Vagina (tissue), 2 donors: ENCODE measurements around the gene CD52. TPM values are rescaled to one million over a fixed set of nuclear protein-coding genes. Genes with fewer than 3 reads are reported as not detected.

Experiments used
- DNase-seq, 2 donors: peaks; one replicate each; pipeline ENCODE4 v3.0.0-alpha.2; 2017; ENCODE audit errors: extremely low spot score in 2 of 2
- H3K27ac ChIP-seq: fragments of 200-600 bp; sonication (generic); one replicate; pipeline ENCODE4 v1.5.1; 2019
- H3K27me3 ChIP-seq: fragments of 200-600 bp; sonication (generic); one replicate; pipeline ENCODE4 v1.5.1; 2019
- H3K36me3 ChIP-seq, 2 donors: fragments of 200-600 bp; sonication (generic); one replicate each; pipeline ENCODE4 v1.5.1; 2017 to 2019
- H3K4me1 ChIP-seq: fragments of 200-600 bp; sonication (generic); one replicate; pipeline ENCODE4 v1.5.1; 2019
- H3K4me3 ChIP-seq, 2 donors: fragments of 200-600 bp; sonication (generic); 1 replicate in 1 of 2; 2 replicates in 1 of 2; pipeline ENCODE4 v1.5.1; 2016 to 2019
- H3K9me3 ChIP-seq: fragments of 200-600 bp; sonication (generic); one replicate; pipeline ENCODE4 v1.5.1; 2019
- CTCF ChIP-seq, 3 experiments: fragments of 450-650 bp in 2 of 3; fragments of 200-600 bp in 1 of 3; sonication (generic) in 1 of 3; IDR thresholded peaks; one replicate each; pipeline ENCODE4 v1.5.1; 2017 to 2019; ENCODE audit warnings: antibody characterized with exemption in 3 of 3, mild to moderate bottlenecking in 2 of 3, moderate library complexity in 2 of 3
- POLR2A ChIP-seq, 2 donors: fragments of 450-650 bp; IDR thresholded peaks; one replicate each; pipeline ENCODE4 v1.6.1; 2017; ENCODE audit warnings: antibody characterized with exemption in 2 of 2, mild to moderate bottlenecking in 2 of 2, moderate library complexity in 2 of 2
- POLR2AphosphoS5 ChIP-seq, 2 donors: sonication (generic); formaldehyde crosslinking; IDR thresholded peaks; one replicate each; pipeline ENCODE4 v1.9.0; 2017; ENCODE audit warnings: antibody characterized with exemption in 2 of 2, mild to moderate bottlenecking in 2 of 2, low read depth in 1 of 2; ENCODE audit not compliant: insufficient read depth in 1 of 2
- intact Hi-C: fragments of 100-400 bp; cut with DNase I; formaldehyde crosslinking; loops from one replicate; pipeline ENCODE4 v1.15.1; 2023
- total RNA-seq: library from RNA; depleted of rRNA; stranded (reverse); fragments of >200 nt; gene quantifications from one replicate; pipeline ENCODE4 v1.2.3, GENCODE V29; 2016

Gene CD52, protein sequence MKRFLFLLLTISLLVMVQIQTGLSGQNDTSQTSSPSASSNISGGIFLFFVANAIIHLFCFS
- total RNA-seq, result 8.1 TPM

DNA sequence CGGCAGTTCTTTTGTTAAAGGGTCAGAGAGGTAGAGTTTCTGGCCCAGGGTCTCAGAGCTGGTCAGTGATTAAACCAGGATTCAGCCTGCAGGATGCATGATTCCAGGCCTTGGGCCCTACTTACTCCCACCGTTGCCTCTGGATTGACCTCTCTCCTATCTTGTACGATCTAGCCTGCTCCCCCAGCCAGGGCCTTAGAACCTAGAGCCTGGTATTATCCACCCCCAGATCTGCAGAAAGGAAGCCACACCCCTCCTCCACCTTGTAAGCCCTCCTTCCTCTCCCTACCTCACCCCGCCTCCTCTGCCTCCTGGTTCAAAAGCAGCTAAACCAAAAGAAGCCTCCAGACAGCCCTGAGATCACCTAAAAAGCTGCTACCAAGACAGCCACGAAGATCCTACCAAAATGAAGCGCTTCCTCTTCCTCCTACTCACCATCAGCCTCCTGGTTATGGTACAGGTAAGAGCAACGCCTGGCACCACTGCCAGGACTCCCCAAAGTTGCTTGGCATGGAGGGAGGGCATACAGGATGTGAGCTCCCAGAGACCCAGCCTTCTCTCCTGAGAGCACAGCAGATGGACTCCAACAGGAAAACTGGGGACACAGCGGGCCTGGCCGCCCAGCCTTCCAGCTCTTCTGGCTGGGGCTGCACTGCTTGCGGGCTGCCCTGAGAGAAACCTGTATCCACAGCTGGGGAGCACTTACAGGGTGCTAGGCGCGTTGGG, at the start of gene CD52:
TSS of gene CD52 (plus strand) at position 347 of the 726 bp plus-strand sequence. CDS start at position 407, 60 bp downstream.
- H3K4me1 ChIP-seq, result peaks cover 8% of the 10 kb centered on the region
- no peaks in the 10 kb centered on the region for H3K27me3 ChIP-seq
- no peaks in the 10 kb centered on the region for H3K9me3 ChIP-seq
- TF ChIP-seq CTCF (IDR thresholded peaks at IDR 0.05), result no peak
- TF ChIP-seq POLR2A (IDR thresholded peaks at IDR 0.05), result no peak
- TF ChIP-seq POLR2AphosphoS5 (IDR thresholded peaks at IDR 0.05; ENCODE audit: insufficient read depth in 1 of 2, low read depth in 1 of 2), result no peak
- peak within 1 kb of the TSS; percentile 5 to 17 for H3K4me3 ChIP-seq
- no peaks in the 10 kb centered on the region for H3K36me3 ChIP-seq
- peak in 1 of 2 donors; percentile 65 for DNase-seq
- intact Hi-C loops, result loop anchor here (2.0 kb wide), 1 partner anchor 47 kb away; no protein-coding TSS in a partner anchor
- peak within 1 kb of the TSS; percentile 4 for H3K27ac ChIP-seq

DNA sequence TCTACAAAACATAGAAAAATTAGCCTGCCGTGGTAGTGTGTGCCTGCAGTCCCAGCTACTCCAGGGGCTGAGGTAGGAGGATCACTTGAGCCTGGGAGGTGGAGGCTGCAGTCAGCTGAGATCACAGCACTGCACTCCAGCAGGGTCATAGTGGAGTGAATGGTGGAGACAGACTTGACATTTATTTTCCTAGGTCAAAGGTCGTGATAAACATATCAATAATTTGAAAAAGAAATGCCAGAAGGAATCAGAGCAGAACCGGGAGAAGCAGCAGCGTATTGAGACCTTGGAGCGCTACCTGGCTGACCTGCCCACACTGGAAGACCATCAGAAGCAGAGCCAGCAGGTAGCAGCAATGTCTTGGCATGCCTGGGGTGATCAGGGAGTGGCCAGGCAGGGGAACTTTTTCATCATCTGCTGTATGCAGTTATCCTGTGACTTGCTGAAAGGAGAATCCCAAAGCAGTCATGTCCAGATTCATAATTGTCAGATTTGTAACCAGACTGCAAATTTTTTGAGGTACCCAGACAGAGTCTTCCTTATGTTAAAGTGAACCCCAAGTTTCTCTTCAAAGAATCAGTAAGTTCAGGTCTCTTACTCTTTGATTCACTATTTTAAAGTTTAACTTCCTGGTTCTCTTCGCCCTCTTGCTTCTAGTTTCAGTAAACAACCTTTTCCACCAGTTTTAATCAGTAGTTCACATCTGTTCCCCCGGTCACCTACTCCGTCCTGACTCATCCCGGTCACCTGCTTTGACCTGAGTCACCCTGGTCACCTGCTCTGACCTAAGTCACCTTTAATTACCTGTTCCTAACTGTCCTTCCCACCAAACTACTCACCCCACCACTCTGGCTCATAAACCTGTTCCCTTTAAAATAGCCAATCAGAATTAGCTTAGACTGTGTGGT, 49.2 kb upstream of the CD52 start:
- no peak for DNase-seq
- Histone ChIP-seq H3K27me3 (no peaks in the 10 kb centered on the region), H3K27ac (no peak overlapping the region), H3K36me3 (peaks cover 0 to 16% of the 10 kb centered on the region in 2 donors), H3K4me1 (no peaks in the 10 kb centered on the region), H3K9me3 (no peaks in the 10 kb centered on the region), H3K4me3 (no peak overlapping the region)
- intact Hi-C loops, result no loop called here
- TF ChIP-seq POLR2A (IDR thresholded peaks at IDR 0.05) (no peak), CTCF (IDR thresholded peaks at IDR 0.05) (no peak), POLR2AphosphoS5 (IDR thresholded peaks at IDR 0.05; ENCODE audit: insufficient read depth in 1 of 2, low read depth in 1 of 2) (no peak)

DNA sequence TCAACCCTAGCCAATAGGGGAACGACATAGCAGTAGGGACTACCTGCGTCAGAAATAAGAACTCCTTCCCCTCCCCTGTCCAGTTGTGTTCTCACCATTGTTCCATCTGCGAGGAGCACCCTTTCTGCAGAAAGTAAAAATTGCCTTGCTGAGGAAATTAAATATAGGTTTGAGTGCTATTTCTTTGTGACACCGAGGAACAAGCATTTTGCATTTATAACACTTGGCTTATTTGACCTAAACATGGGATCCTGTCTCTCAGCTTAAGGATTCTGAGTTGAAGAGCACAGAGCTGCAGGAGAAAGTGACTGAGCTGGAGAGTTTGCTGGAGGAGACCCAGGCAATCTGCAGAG, 48.6 kb upstream of the CD52 start:
- Histone ChIP-seq H3K27me3 (no peaks in the 10 kb centered on the region), H3K27ac (no peak overlapping the region), H3K9me3 (no peaks in the 10 kb centered on the region), H3K4me3 (no peak overlapping the region), H3K4me1 (no peaks in the 10 kb centered on the region), H3K36me3 (peaks cover 0 to 16% of the 10 kb centered on the region in 2 donors)
- TF ChIP-seq POLR2A (IDR thresholded peaks at IDR 0.05), result no peak
- no peak for TF ChIP-seq POLR2AphosphoS5 (IDR thresholded peaks at IDR 0.05; ENCODE audit: insufficient read depth in 1 of 2, low read depth in 1 of 2)
- no peak for TF ChIP-seq CTCF (IDR thresholded peaks at IDR 0.05)
- no peak for DNase-seq
- intact Hi-C loops, result no loop called here

DNA sequence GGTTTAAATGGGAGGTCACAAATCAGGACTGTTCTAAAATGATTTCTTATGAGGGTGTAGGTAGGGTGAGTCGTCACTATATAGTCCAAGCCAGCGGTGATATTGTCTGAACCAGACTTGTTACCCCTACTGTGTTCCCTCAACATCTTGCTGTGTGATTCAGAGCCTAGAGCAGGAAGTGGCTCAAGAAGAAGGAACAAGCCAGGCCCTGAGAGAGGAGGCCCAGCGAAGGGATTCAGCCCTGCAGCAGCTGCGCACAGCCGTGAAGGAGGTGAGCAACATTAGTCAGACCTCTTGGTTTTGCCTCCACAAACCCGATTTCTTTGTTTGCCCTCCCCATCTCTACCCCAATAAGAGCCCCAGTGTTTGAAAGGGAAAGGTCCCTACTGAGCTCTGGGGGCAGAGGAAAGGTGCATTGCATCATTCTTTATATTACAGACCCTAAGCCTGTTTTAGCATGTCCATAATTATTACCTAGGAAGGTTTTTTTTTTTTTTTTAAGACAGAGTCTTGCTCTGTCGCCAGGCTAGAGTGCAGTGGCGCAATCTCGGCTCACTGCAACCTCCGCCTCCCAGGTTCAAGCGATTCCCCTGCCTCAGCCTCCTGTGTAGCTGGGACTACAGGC, 42.8 kb upstream of the CD52 start:
- Histone ChIP-seq H3K4me1 (peaks cover 49% of the 10 kb centered on the region), H3K9me3 (no peaks in the 10 kb centered on the region)
- TF ChIP-seq CTCF (IDR thresholded peaks at IDR 0.05) (no peak), POLR2AphosphoS5 (IDR thresholded peaks at IDR 0.05; ENCODE audit: insufficient read depth in 1 of 2, low read depth in 1 of 2) (no peak), POLR2A (IDR thresholded peaks at IDR 0.05) (no peak)

More for the DNA sequence above, 42.8 kb upstream of the CD52 start:
- H3K36me3 ChIP-seq, result peaks cover 0 to 6% of the 10 kb centered on the region in 2 donors
- no peaks in the 10 kb centered on the region for H3K27me3 ChIP-seq
- peak overlapping the region; percentile 95 for H3K27ac ChIP-seq
- no peak for DNase-seq
- H3K4me3 ChIP-seq, result no peak overlapping the region
- intact Hi-C loops, result loop anchor here (1.0 kb wide), 1 partner anchor 22 kb away; no protein-coding TSS in a partner anchor
